ENCODE measurements around the gene USP12.

DNA sequence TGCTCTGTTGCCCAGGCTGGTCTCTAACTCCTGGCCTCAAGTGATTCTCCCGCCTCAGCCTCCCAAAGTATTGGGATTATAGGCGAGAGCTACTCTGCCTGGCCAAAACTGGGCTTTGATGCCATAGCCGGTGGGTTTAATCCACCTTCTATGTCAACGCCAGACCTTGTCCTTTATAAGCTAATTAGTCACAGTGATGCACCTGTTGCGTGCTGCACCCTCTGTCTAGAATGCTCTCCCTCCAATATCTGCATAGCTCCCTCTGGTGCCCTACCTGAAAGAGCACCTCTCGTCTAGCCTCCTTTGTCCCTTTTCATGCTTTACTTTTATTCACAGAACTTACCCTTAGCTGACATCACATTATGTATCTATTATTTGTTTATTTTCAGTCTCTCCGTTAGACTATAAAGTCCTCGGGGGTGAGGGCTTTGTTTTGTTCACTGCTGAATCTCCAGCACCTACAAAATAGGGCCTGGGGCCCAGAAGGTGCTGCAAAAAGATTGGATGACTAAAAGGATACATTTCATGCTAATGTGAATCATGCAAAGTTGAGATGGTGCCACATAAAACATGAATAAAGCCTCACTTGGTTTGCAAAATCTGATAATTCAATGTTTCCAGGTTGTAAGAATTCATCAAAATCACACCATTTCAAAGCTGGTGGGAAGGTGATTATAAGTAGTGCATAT lies 148.1 kb downstream of the USP12 start:
- TF ChIP-seq CTCF (conservative IDR thresholded peaks at IDR 0.05; ENCODE audit: low read length) (no peak; the same call in 1 of the 2 replicates), EZH2phosphoT487 (IDR thresholded peaks at IDR 0.05; ENCODE audit: borderline replicate concordance) (no peak)

All from Loucy (cell line).